Dendritic cell treated with granulocyte-macrophage colony-stimulating factor and Interleukin-4, amounts not matched to agents 40 ng/mL and 50 ng/mL, for 4 days (primary cell): ENCODE data around the gene ARAP1.
A peak's percentile ranks its signal among the peaks of the same experiment; 100 is the strongest.

ENCODE experiments used
- H3K27ac Mint-ChIP-seq: one replicate; pipeline ENCODE4 v1.8.0; 2022; ENCODE audit warnings: mild to moderate bottlenecking, mixed read lengths
- H3K27me3 Mint-ChIP-seq: one replicate; pipeline ENCODE4 v1.8.0; 2022; ENCODE audit warnings: mild to moderate bottlenecking, mixed read lengths
- H3K36me3 Mint-ChIP-seq: one replicate; pipeline ENCODE4 v1.8.0; 2022; ENCODE audit warnings: low read depth, mixed read lengths
- H3K4me1 Mint-ChIP-seq: one replicate; pipeline ENCODE4 v1.8.0; 2022; ENCODE audit warnings: low read depth, mixed read lengths
- H3K4me3 Mint-ChIP-seq: one replicate; pipeline ENCODE4 v1.8.0; 2022; ENCODE audit warnings: mild to moderate bottlenecking, moderate library complexity, mixed read lengths
- H3K9me3 Mint-ChIP-seq: one replicate; pipeline ENCODE4 v1.8.0; 2022; ENCODE audit warnings: mixed read lengths
- intact Hi-C: fragments of 100-400 bp; cut with micrococcal nuclease; formaldehyde crosslinking; loops from one replicate; pipeline ENCODE4 v1.15.0; 2022

The ARAP1 gene

DNA sequence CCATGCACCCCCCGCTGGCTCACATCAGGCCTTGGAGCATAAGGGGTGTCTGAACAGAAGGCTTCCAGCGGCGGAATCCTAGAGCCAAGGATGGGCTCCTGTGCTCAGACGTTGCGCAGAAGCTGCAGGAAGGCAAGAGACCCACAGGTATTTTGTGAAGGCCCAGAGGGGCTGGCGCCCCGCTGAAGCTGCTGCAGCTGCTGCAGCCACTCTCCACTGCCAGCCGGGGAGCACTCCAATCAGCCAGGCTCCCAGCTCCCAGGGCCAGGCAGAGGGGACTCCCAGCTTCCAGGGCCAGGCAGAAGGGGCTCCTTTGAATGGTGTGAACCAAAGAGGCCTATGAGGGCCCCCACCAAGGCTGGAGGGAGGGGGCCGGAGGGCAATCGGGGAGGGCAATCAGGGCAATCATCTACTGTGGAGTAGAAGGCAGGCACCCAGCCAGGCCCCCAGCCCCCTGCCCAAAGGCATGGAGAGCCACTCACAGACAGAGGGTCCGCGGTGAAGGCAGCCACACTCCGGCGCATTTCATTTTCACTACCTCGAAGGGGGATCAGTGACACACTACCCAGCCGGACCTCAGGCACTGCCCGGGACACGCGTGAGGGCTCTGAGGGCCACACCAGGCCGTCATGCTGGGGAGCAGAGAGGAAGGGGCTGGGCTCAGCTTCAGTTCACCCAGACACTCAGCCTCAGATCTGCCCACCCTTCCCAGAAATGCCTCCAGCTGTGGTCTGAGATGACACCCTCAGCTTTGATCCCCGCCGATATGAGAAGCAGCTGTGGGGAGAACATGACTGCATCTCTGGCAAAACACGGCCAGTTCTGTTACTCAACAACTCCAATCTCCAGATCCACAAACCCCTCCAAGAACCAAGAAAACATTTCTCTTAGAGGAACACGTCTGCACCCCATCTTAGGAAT lies 66.4 kb downstream of the ARAP1 start:
- H3K4me1 Mint-ChIP-seq: peaks cover 64% of the 10 kb centered on the region
- no peaks in the 10 kb centered on the region for H3K9me3 Mint-ChIP-seq
- no peak overlapping the region for H3K4me3 Mint-ChIP-seq
- peaks cover 5% of the 10 kb centered on the region for H3K27me3 Mint-ChIP-seq
- peak overlapping the region; percentile 42 for H3K27ac Mint-ChIP-seq
- intact Hi-C loops: no loop called here
- H3K36me3 Mint-ChIP-seq: peaks cover 92% of the 10 kb centered on the region

GRCh38 chr11:72684236-72684912 lies 67.8 kb downstream of the ARAP1 start:
- H3K27me3 Mint-ChIP-seq: peaks cover 20% of the 10 kb centered on the region
- intact Hi-C loops: no loop called here
- peaks cover 59% of the 10 kb centered on the region for H3K4me1 Mint-ChIP-seq
- no peaks in the 10 kb centered on the region for H3K9me3 Mint-ChIP-seq
- peaks cover 77% of the 10 kb centered on the region for H3K36me3 Mint-ChIP-seq
- no peak overlapping the region for H3K4me3 Mint-ChIP-seq
- H3K27ac Mint-ChIP-seq: no peak overlapping the region

GRCh38 chr11:72683782-72684200 lies 68.4 kb downstream of the ARAP1 start:
- H3K4me1 Mint-ChIP-seq: peaks cover 59% of the 10 kb centered on the region
- intact Hi-C loops: loop anchor here (2.0 kb wide), 1 partner anchor 213 kb away; no protein-coding TSS in a partner anchor
- no peak overlapping the region for H3K4me3 Mint-ChIP-seq
- H3K9me3 Mint-ChIP-seq: no peaks in the 10 kb centered on the region
- no peak overlapping the region for H3K27ac Mint-ChIP-seq
- H3K27me3 Mint-ChIP-seq: peaks cover 26% of the 10 kb centered on the region
- H3K36me3 Mint-ChIP-seq: peaks cover 72% of the 10 kb centered on the region

DNA sequence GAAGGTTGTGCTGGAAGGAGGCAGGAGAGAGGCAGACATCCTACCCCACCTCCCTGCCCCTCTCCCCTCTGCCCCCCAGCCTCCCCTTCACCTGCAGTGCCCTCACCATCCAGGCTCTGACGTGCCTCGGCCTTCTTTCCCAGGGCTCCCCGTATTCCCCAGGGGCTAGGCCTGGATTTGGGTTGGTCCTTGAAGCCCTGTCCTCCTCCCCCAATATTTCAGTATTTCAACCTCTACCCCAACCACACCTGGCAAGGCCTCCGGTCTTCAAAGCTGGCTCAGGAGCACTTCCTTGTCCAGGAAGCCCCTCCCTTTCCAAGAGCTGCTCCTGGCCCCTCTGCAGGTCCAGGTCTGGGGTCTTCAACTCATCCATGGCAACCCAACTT lies 69.4 kb downstream of the ARAP1 start:
- H3K27me3 Mint-ChIP-seq: peaks cover 35% of the 10 kb centered on the region
- H3K27ac Mint-ChIP-seq: no peak overlapping the region
- intact Hi-C loops: loop anchor here (2.0 kb wide), 1 partner anchor 212 kb away; no protein-coding TSS in a partner anchor
- H3K36me3 Mint-ChIP-seq: peaks cover 62% of the 10 kb centered on the region
- H3K4me1 Mint-ChIP-seq: peaks cover 58% of the 10 kb centered on the region
- no peaks in the 10 kb centered on the region for H3K9me3 Mint-ChIP-seq
- H3K4me3 Mint-ChIP-seq: no peak overlapping the region

GRCh38 chr11:72682238-72682857 lies 69.9 kb downstream of the ARAP1 start:
- intact Hi-C loops: loop anchor here (2.0 kb wide), 1 partner anchor 212 kb away; no protein-coding TSS in a partner anchor
- H3K9me3 Mint-ChIP-seq: no peaks in the 10 kb centered on the region
- H3K36me3 Mint-ChIP-seq: peaks cover 57% of the 10 kb centered on the region
- peaks cover 60% of the 10 kb centered on the region for H3K4me1 Mint-ChIP-seq
- H3K27me3 Mint-ChIP-seq: peaks cover 40% of the 10 kb centered on the region
- H3K4me3 Mint-ChIP-seq: no peak overlapping the region
- no peak overlapping the region for H3K27ac Mint-ChIP-seq

DNA sequence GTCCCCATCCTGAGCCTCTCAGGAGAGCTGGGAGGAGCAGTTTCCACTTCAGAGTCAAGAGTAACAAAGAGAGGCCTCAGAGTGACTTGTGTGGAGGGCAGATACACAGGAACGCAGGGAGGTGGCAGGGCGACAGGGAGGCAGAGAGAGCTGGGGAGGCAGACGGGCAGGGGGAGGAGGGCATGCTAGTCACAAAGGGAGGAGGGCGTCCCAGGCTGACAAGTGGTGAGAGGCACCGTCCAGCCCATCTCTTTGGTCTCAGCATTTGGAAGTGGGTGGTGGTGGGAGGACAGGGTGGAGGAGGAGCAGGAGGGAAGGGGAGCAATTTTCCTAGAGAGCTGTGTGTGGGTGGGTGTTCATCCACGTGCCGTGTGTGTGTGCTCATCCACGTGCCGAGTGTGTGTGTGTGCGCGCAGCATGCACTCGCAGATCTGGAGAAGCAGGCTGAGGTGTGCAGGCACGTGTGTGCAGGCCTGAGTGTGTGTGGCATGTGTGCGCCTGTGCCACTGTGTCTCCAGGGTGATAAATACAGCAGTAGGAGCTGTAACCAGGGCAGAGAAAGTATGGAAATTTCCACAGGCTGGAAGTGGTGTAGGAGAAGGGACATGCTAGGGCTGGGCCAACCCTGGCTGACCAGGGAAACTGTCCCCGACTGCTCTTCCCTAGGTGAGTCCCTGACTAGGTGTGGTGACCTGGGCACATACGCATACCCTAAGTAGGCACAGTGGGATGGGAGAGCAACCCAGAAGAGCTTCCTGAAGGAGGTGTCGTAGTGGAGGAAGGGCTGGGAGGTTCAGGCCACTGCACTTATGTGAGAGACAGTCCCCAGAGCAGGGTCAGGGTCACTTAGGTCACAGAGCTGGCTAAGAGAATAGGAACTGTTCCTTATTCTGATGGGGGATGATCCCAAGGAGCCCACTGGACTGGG lies 70.7 kb downstream of the ARAP1 start:
- Mint-ChIP-seq H3K9me3 (no peaks in the 10 kb centered on the region), H3K27ac (no peak overlapping the region), H3K36me3 (peaks cover 49% of the 10 kb centered on the region), H3K4me1 (peaks cover 58% of the 10 kb centered on the region), H3K27me3 (peaks cover 49% of the 10 kb centered on the region), H3K4me3 (no peak overlapping the region)
- intact Hi-C loops: loop anchor here (2.0 kb wide), 1 partner anchor 211 kb away; no protein-coding TSS in a partner anchor

DNA sequence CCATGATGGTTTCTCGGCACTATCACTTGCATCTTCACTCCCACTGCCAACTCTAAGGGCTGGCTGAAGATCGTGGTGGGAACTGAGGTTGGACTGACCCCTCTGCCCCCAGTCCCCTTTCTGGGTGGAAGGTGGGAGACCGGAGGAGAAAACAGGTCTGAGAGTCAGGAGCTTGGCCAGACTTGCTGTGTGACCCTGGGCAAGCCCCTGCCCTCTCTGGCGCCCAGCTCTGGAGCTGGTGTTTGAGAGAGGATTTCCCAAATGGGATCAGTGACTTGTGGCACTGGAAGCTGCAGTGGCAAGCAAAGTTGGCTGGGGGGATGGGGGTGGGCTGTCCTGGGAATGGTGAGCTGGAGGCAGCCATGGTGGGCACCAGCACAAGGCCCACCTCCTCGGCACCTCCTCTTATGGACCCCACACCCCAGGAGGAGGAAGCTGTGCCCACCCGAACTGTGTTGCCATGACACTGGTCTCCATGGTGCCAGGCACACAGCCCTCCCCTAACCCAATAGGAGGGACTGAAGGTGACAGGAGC lies 71.5 kb downstream of the ARAP1 start:
- H3K27ac Mint-ChIP-seq: no peak overlapping the region
- H3K4me3 Mint-ChIP-seq: no peak overlapping the region
- H3K4me1 Mint-ChIP-seq: peaks cover 52% of the 10 kb centered on the region
- H3K9me3 Mint-ChIP-seq: no peaks in the 10 kb centered on the region
- intact Hi-C loops: no loop called here
- peaks cover 41% of the 10 kb centered on the region for H3K36me3 Mint-ChIP-seq
- H3K27me3 Mint-ChIP-seq: peaks cover 57% of the 10 kb centered on the region

DNA sequence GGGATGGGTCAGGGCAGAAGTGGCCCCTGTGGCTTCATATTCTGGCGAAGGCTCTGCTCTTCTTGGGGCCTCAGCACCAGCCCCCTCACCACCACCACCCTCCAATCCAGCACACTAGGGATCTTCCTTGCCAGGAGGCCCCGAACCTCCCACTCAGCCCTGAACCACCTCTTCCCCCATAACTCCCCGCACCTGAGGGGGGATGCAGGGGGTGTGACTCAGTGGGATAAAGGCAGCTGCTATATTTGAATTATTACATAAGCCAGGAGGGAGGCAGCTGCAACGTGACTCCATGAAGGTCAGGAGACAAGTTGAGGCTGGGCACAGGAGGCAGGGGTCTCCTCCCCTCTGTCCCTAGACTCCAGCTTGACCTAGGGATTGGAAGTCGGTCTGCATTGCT lies 72.3 kb downstream of the ARAP1 start:
- Mint-ChIP-seq H3K27me3 (peaks cover 65% of the 10 kb centered on the region), H3K27ac (no peak overlapping the region), H3K4me1 (peaks cover 46% of the 10 kb centered on the region), H3K9me3 (no peaks in the 10 kb centered on the region), H3K36me3 (peaks cover 32% of the 10 kb centered on the region), H3K4me3 (no peak overlapping the region)
- intact Hi-C loops: no loop called here

DNA sequence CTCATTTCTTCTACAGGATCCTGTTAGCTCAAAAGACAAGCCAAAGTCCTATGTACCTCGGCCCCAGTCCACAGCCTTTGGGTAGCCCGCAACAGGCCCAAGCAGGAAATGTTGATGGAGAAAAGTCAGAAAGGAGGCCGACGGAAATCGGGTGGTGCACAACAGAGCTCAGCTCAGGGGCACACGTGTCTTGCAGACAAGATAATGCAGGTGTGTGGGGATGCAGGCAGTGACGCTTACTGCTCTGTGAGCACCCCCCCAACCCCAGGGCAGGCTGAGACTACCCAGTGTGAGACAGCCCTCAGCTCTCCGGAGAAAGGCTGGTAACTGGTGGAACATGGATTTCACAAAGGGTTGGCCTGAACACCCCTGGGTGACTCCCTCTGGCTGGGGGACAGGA lies 73.7 kb downstream of the ARAP1 start:
- Mint-ChIP-seq H3K4me1 (peaks cover 47% of the 10 kb centered on the region), H3K36me3 (peaks cover 19% of the 10 kb centered on the region), H3K27me3 (peaks cover 78% of the 10 kb centered on the region), H3K9me3 (no peaks in the 10 kb centered on the region), H3K27ac (no peak overlapping the region), H3K4me3 (no peak overlapping the region)
- intact Hi-C loops: no loop called here

GRCh38 chr11:72676861-72677341 lies 75.3 kb downstream of the ARAP1 start:
- intact Hi-C loops: no loop called here
- Mint-ChIP-seq H3K9me3 (no peaks in the 10 kb centered on the region), H3K27me3 (peaks cover 95% of the 10 kb centered on the region), H3K4me1 (peaks cover 47% of the 10 kb centered on the region), H3K4me3 (no peak overlapping the region), H3K27ac (no peak overlapping the region), H3K36me3 (peaks cover 3% of the 10 kb centered on the region)

GRCh38 chr11:72675221-72675620 lies 77.0 kb downstream of the ARAP1 start:
- H3K36me3 Mint-ChIP-seq: no peaks in the 10 kb centered on the region
- no peak overlapping the region for H3K27ac Mint-ChIP-seq
- peaks cover 32% of the 10 kb centered on the region for H3K4me1 Mint-ChIP-seq
- no peak overlapping the region for H3K4me3 Mint-ChIP-seq
- peaks cover 97% of the 10 kb centered on the region for H3K27me3 Mint-ChIP-seq
- intact Hi-C loops: no loop called here
- H3K9me3 Mint-ChIP-seq: no peaks in the 10 kb centered on the region

- H3K4me1 Mint-ChIP-seq: peaks cover 32% of the 10 kb centered on the region
- H3K9me3 Mint-ChIP-seq: no peaks in the 10 kb centered on the region
- H3K27ac Mint-ChIP-seq: no peak within 1 kb of the TSS
- no peak within 1 kb of the TSS for H3K4me3 Mint-ChIP-seq
- H3K36me3 Mint-ChIP-seq: no peaks in the 10 kb centered on the region
- intact Hi-C loops: no loop called here
- H3K27me3 Mint-ChIP-seq: peaks cover 93% of the 10 kb centered on the region
Measured at GRCh38 chr11:72673943-72674828, 78.0 kb downstream of the ARAP1 start, which contains the start of gene PDE2A. Gene PDE2A (minus strand): TSS chr11:72674422. CDS start chr11:72674207, 215 bp downstream.
